Heart left ventricle (tissue), 13 donors: ENCODE data around the gene RPS17.

Source experiments
- POLR2A ChIP-seq, 2 donors: fragments of 450-650 bp; IDR thresholded peaks; one replicate each; pipeline ENCODE4 v1.6.1; 2017; ENCODE audit warnings: antibody characterized with exemption in 2 of 2, mild to moderate bottlenecking in 2 of 2, moderate library complexity in 2 of 2
- TF ChIP-seq, protein P1 (sequence below), 12 donors: fragments of 200-600 bp; sonication (generic) in 4 of 12; IDR thresholded peaks; one replicate each; pipeline versions ENCODE4 v1.5.0 to v1.8.0; 2018 to 2022; ENCODE audit warnings: antibody characterized with exemption in 12 of 12, mild to moderate bottlenecking in 5 of 12
- donor health status: ischemic (EF 13 %, LVEDD 7.1; RV severe dilation, severe dysfunction).
- donor health status: DM: no; HTN: yes; CAD: no.
- donor health status: DM: no; HTN: no; CAD: no.
- donor health status: ischemic (EF 25% LVEDD 6.9; RV normal size, moderate dysfunction).
- donor health status: ischemic (EF 25% LVEDD 5.7; RV mildly dilated, moderate dysfunction).
- donor health status: ischemic (EF 35%, LVEDD 5.7; RV mildly dilated, moderate dysfunction).
- donor health status: nonischemic (EF 11% LVEDD 7.7; RV severe dilation, severe dysfunction).
- donor health status: DM: yes; HTN: yes; CAD: no.
- donor health status: PGD.
- donor health status: ischemic (EF 29% LVEDD 5.4; RV normal size, mild dysfunction).
- donor health status: nonischemic (EF 23%, LVEDD 6.1; RV moderate dilation, normal function).

DNA sequence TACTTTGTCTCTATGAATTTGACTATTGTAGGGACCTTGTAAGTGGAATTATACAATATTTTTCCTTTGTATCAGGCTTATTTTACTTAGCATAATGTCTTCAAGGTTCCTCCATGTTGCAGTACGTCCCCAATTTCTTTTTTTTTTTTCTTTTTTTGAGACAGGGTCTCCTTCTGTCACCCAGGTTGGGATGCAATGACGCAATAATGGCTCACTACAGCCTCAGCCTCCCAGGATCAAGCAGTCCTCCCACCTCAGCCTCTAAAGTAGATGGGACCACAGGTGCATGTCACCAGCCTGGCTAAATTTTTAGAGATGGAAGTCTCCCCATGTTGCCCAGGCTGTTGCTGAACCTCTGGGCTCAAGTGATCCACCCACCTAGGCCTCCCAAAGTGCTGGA, 40.5 kb upstream of the RPS17 start:
- TF ChIP-seq, protein P1, sequence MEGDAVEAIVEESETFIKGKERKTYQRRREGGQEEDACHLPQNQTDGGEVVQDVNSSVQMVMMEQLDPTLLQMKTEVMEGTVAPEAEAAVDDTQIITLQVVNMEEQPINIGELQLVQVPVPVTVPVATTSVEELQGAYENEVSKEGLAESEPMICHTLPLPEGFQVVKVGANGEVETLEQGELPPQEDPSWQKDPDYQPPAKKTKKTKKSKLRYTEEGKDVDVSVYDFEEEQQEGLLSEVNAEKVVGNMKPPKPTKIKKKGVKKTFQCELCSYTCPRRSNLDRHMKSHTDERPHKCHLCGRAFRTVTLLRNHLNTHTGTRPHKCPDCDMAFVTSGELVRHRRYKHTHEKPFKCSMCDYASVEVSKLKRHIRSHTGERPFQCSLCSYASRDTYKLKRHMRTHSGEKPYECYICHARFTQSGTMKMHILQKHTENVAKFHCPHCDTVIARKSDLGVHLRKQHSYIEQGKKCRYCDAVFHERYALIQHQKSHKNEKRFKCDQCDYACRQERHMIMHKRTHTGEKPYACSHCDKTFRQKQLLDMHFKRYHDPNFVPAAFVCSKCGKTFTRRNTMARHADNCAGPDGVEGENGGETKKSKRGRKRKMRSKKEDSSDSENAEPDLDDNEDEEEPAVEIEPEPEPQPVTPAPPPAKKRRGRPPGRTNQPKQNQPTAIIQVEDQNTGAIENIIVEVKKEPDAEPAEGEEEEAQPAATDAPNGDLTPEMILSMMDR (IDR thresholded peaks at IDR 0.05), result no peak
- no peak for TF ChIP-seq POLR2A (IDR thresholded peaks at IDR 0.05)
